Measurements from ENCODE around the gene CEP44.
A peak's percentile ranks its signal among the peaks of the same experiment; 100 is the strongest.
"Not testable (repeated sequence)": the region's sequence is repeated elsewhere in the genome, so short reads cannot be mapped to it uniquely, and the experiment has no call there.

The CEP44 gene

GRCh38 chr4:174278467-174278866 lies 5.2 kb upstream of the CEP44 start:
- no peak for DNase-seq (ENCODE audit: low read depth in 3 of 3, low spot score in 1 of 3)

DNA sequence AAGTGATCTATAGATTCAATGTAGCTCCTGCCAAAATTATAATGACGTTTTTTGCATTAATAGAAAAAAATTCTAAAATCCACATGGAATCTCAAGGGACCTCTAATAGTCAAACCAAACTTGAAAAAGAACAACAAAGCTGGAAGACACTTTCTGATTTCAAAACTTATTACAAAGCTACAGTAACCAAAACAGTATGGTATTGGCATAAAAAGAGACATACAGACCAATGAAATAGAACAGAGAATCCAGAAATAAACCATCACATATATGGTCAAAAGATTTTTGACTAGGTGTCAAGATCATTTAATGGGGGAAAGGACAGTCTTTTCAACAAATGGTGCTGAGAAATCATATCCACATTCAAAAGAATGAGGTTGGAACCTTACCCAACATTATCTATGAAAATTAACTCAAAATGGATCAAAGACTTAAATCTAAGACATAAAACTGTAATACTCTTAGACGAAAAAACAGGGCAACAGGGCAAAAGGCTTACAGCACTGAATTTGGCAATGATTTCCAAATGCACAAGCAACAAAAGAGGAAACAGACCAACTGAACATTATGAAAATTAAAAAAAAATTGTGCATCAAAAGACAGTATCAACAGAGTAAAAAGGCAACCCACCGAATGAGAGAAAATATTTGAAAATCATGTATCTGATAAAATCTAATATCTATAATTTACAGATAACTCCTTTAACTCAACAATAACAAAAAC lies 4.1 kb upstream of the CEP44 start:
- no peak for DNase-seq (ENCODE audit: low read depth in 3 of 3, low spot score in 1 of 3)

GRCh38 chr4:174281182-174281737 lies 2.5 kb upstream of the CEP44 start:
- no peak for DNase-seq (ENCODE audit: low read depth in 3 of 3, low spot score in 1 of 3)

GRCh38 chr4:174281901-174282300 lies 1.8 kb upstream of the CEP44 start:
- DNase-seq (ENCODE audit: low read depth in 3 of 3, low spot score in 1 of 3): no peak

DNA sequence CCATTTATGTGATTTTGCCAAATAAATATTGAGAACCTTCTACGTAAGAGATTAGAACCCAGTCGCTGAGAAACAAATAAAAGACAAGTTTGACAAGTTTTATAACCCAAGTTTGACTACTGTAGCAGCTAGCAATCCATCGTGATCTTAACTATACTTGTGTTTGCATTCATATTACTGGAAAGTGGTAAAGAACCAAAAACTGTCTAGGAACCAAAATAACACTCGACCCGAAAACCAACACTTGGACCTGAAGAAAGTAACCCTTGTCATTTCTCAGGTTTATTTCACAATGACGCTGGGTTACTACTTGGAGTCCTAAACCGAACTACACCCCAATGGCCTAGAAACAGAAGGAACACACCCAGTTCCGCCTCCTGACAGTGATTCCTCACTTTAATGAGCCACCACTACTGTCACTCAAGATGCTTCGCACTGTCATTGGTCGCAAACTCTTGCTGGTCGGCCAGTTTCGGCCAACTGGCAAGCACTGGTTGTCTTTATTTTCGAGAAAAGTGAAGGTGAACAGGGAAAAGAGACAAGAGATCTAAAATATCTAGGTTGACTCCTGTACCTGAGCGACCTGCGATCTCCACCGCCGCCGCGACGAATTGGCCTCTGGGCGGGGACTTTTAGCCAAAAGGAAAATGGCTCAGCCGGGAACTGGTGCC lies 740 bp upstream of the CEP44 start:
- DNase-seq (ENCODE audit: low read depth in 3 of 3, low spot score in 1 of 3): peak; percentile 36 to 42 (median 39)

DNA sequence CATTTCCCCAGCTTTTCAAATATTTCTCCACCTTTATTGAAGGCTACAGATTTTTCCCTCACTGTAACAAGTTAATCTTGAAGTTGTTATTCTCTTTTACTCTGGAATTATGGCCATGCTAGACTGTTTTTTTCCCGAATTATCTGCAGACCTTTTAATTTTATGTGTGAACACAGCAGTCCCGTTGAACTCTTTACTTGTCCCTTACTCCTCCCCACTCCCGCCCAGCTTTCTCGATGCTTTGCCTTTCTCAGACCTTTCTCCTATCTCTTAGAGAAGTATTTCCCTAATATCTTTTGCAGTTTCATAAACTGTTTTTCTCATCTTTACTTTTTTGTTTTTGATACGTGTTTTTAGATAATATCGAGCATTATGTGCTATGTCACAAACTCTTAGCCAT lies 776 bp downstream of the CEP44 start:
- DNase-seq (ENCODE audit: low read depth in 3 of 3, low spot score in 1 of 3): no peak

- no peak for DNase-seq (ENCODE audit: low read depth in 3 of 3, low spot score in 1 of 3)
These were observed 3.2 kb downstream of the CEP44 start for GRCh38 chr4:174286870-174287269.

- no peak for DNase-seq (ENCODE audit: low read depth in 3 of 3, low spot score in 1 of 3)
These were observed 8.8 kb downstream of the CEP44 start for GRCh38 chr4:174292473-174292872.

DNA sequence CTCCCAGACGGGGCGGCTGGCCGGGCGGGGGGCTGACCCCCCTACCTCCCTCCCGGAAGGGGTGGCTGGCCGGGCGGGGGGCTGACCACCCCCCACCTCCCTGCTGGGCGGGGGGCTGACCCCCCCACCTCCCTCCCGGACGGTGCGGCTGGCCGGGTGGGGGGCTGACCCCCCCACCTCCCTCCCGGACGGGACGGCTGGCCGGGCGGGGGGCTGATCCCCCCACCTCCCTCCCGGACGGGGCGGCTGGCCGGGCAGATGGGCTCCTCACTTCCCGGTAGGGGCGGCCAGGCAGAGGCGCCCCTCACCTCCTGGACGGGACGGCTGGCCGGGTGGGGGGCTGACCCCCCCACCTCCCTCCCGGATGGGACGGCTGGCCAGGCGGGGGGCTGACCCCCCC lies 10.9 kb downstream of the CEP44 start:
- DNase-seq (ENCODE audit: low read depth in 3 of 3, low spot score in 1 of 3): not testable (repeated sequence)

- DNase-seq (ENCODE audit: low read depth in 3 of 3, low spot score in 1 of 3): not testable (repeated sequence)
These were observed 11.4 kb downstream of the CEP44 start for GRCh38 chr4:174295142-174295541.

- no peak for DNase-seq (ENCODE audit: low read depth in 3 of 3, low spot score in 1 of 3)
These were observed 20.0 kb downstream of the CEP44 start for GRCh38 chr4:174303687-174304086.

DNA sequence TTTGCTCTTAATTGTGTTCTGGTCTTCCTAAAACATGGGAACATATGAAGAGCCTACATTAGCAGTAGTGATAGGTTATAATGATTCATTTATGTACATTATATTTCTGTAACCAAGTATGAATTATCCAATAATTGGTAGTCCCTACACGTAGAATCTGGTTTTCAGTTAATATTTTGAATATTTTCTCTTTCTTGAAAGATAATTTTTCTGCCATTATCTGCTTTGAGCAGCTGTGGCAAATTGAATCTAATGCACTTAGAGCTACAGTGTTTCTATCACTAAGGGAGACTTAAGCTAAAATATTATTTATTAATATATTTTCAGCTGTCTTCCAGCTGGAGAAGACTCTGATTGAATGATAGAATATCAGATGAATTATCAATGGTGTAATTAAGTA lies 21.0 kb downstream of the CEP44 start:
- DNase-seq (ENCODE audit: low read depth in 3 of 3, low spot score in 1 of 3): no peak

DNA sequence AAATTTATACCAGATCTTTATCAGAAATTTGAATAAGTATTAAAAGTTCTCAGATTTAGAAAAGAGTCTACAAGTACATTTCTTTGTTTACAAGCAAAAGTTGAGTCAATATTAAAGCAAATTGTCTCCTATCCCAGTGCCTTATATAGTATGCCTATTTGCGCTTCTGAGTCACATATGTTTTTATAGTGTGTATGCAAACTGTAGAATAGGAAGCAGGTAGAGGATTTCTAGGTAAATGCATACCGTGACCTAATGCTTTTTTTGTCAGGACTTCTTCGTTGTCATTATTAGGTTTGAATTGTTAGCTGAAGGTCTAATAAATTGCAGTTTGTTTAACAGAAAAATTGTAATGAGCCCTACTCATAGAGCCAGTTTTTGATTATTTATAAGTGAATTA lies 22.2 kb downstream of the CEP44 start:
- DNase-seq (ENCODE audit: low read depth in 3 of 3, low spot score in 1 of 3): no peak

GRCh38 chr4:174307694-174308093 lies 24.0 kb downstream of the CEP44 start:
- no peak for DNase-seq (ENCODE audit: low read depth in 3 of 3, low spot score in 1 of 3)

DNA sequence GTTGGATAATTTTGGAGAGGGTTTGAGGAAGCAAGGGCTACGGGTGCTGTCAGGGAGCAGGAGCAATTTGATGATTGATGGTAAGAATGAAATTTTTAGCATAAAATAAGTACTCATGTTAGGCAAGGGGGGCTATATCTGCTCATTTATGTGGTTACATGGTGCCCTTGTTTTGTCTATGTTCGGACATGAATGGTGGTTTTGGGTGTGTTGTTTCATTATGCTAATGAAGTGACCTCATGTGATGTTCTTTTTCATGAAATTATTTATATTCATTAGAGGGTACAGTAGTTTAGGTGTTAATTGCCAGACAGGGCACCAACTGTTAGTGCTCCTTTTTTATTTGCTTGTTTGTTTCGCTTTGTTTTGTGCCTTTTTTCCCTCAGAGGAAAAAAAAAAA lies 29.3 kb downstream of the CEP44 start:
- no peak for DNase-seq (ENCODE audit: low read depth in 3 of 3, low spot score in 1 of 3)

GRCh38 chr4:174314274-174314673 lies 30.6 kb downstream of the CEP44 start:
- DNase-seq (ENCODE audit: low read depth in 3 of 3, low spot score in 1 of 3): no peak

GRCh38 chr4:174314770-174315169 lies 31.1 kb downstream of the CEP44 start:
- DNase-seq (ENCODE audit: low read depth in 3 of 3, low spot score in 1 of 3): no peak

DNA sequence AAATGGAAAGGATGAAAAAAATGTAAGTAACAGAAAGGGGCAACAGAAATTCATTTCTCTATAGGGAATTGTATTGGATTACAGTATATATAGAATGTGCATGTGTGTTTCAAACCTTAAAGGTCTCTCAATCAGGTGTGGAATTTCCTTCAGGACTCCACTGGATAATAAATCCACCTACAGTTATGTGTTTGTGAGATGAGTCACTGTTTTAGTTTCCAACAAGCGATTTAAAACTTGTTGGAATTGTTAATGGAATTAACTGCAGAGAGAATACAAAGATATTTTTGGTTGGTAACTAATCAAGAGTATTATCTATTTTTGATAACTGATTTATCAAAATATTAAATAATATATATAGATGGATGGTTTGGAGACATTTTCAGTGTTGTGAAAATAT lies 32.8 kb downstream of the CEP44 start:
- no peak for DNase-seq (ENCODE audit: low read depth in 3 of 3, low spot score in 1 of 3)

DNA sequence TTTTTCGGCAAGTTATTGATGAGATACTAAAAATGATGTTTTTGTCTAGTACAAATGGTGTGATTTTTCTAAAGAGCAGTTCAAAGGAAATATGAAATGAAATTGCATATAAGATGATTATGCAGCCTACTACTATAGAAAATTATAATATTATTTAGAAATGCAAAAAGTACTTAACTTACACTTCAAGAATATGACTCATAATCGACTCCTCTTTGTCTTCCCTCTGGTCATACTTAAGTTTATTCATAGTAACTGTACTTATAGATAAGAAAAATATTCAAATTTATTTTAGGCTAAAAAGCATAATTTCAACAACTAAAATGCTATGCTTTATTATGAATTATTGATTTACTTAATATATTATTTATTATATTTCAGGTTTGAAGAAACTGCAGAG lies 33.2 kb downstream of the CEP44 start:
- no peak for DNase-seq (ENCODE audit: low read depth in 3 of 3, low spot score in 1 of 3)

DNA sequence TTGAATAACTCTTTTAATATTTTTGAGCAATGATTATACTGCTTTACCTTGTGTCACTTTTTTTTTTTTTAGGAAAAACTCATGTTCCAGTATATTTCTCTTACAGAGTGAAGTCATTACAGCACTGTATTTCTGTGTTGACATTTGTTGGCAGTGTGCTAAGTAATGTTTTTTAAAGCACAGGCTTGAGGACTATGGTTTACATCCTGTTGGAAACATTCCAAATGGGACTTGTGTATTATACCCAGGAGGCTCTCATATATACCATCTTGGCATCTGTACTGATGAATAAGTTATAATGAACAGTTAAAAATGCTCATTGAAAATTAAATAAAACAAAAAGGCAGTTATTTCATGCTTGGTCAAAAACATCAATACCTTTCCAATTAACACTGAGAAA lies 33.8 kb downstream of the CEP44 start:
- no peak for DNase-seq (ENCODE audit: low read depth in 3 of 3, low spot score in 1 of 3)

GRCh38 chr4:174318829-174319764 lies 35.4 kb downstream of the CEP44 start:
- no peak for DNase-seq (ENCODE audit: low read depth in 3 of 3, low spot score in 1 of 3)

All from stimulated activated CD4-positive, alpha-beta T cell treated with anti-CD3 and anti-CD28 coated beads, TNF-alpha, amount 100 ng/mL, for 1 hour (primary cell).